ENCODE measurements around the gene LRRC36. TPM values are rescaled to one million over a fixed set of nuclear protein-coding genes. Genes with fewer than 3 reads are reported as not detected.

LRRC36 gene
- total and polyA plus RNA-seq, 2 donors from 2014 or later = 2.6 to 3.1 TPM

GRCh38 chr16:67415872-67416793, 89.5 kb downstream of the LRRC36 start, which contains the start of gene ZDHHC1:
Gene ZDHHC1 (minus strand): TSS chr16:67416477. CDS start chr16:67407775, 8,702 bp downstream.
- peak; percentile 84 to 91 (median 87) for DNase-seq

GRCh38 chr16:67417333-67418061, 90.9 kb downstream of the LRRC36 start:
- Histone ChIP-seq H3K9ac (ENCODE audit: low read length in 3 of 3) (no peak overlapping the region), H3K36me3 (ENCODE audit: control insufficient read depth in 2 of 3, insufficient read depth in 3 of 3, low read length in 3 of 3) (no peaks in the 10 kb centered on the region), H3K4me1 (ENCODE audit: control insufficient read depth in 2 of 3, insufficient read depth in 2 of 3, low read depth in 1 of 3, low read length in 3 of 3) (peaks cover 0 to 8% (median 6%) of the 10 kb centered on the region in 3 donors), H3K4me3 (ENCODE audit: low read length in 3 of 3) (no peak overlapping the region), H3K27me3 (ENCODE audit: control insufficient read depth, insufficient read depth, low read length) (no peaks in the 10 kb centered on the region), H3K9me3 (ENCODE audit: control insufficient read depth in 2 of 3, insufficient read depth in 1 of 3, low read length in 3 of 3) (no peaks in the 10 kb centered on the region), H3K27ac (ENCODE audit: low read depth in 2 of 2, low read length in 2 of 2) (no peak overlapping the region)
- intact Hi-C loops (cut with DNase I) = no loop called here
- DNase-seq (no peak), FAIRE-seq (no peak)
- TF ChIP-seq, protein P1, sequence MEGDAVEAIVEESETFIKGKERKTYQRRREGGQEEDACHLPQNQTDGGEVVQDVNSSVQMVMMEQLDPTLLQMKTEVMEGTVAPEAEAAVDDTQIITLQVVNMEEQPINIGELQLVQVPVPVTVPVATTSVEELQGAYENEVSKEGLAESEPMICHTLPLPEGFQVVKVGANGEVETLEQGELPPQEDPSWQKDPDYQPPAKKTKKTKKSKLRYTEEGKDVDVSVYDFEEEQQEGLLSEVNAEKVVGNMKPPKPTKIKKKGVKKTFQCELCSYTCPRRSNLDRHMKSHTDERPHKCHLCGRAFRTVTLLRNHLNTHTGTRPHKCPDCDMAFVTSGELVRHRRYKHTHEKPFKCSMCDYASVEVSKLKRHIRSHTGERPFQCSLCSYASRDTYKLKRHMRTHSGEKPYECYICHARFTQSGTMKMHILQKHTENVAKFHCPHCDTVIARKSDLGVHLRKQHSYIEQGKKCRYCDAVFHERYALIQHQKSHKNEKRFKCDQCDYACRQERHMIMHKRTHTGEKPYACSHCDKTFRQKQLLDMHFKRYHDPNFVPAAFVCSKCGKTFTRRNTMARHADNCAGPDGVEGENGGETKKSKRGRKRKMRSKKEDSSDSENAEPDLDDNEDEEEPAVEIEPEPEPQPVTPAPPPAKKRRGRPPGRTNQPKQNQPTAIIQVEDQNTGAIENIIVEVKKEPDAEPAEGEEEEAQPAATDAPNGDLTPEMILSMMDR (IDR thresholded peaks at IDR 0.05; ENCODE audit: borderline replicate concordance, extremely low read depth, insufficient read depth) = no peak

More at GRCh38 chr16:67415872-67416793, 89.5 kb downstream of the LRRC36 start, which contains the start of gene ZDHHC1:
- H3K27me3 ChIP-seq (ENCODE audit: control insufficient read depth, insufficient read depth, low read length) = no peaks in the 10 kb centered on the region
- peak within 1 kb of the TSS; percentile 91 to 92 for H3K27ac ChIP-seq (ENCODE audit: low read depth in 2 of 2, low read length in 2 of 2)
- H3K4me3 ChIP-seq (ENCODE audit: low read length in 3 of 3) = peak within 1 kb of the TSS; percentile 68 to 80 (median 78)
- no peaks in the 10 kb centered on the region for H3K36me3 ChIP-seq (ENCODE audit: control insufficient read depth in 2 of 3, insufficient read depth in 3 of 3, low read length in 3 of 3)
- H3K4me1 ChIP-seq (ENCODE audit: control insufficient read depth in 2 of 3, insufficient read depth in 2 of 3, low read depth in 1 of 3, low read length in 3 of 3) = peaks cover 0 to 8% (median 6%) of the 10 kb centered on the region in 3 donors
- intact Hi-C loops (cut with DNase I) = no loop called here
- TF ChIP-seq, protein P1 (IDR thresholded peaks at IDR 0.05; ENCODE audit: borderline replicate concordance, extremely low read depth, insufficient read depth) = peak; percentile 70
- no peak for FAIRE-seq
- H3K9ac ChIP-seq (ENCODE audit: low read length in 3 of 3) = peak within 1 kb of the TSS; percentile 41 to 84 (median 49)
- H3K9me3 ChIP-seq (ENCODE audit: control insufficient read depth in 2 of 3, insufficient read depth in 1 of 3, low read length in 3 of 3) = no peaks in the 10 kb centered on the region

GRCh38 chr16:67419502-67419901, 92.9 kb downstream of the LRRC36 start:
- TF ChIP-seq, protein P1 (IDR thresholded peaks at IDR 0.05; ENCODE audit: borderline replicate concordance, extremely low read depth, insufficient read depth) = no peak
- Histone ChIP-seq H3K27ac (ENCODE audit: low read depth in 2 of 2, low read length in 2 of 2) (no peak overlapping the region), H3K9me3 (ENCODE audit: control insufficient read depth in 2 of 3, insufficient read depth in 1 of 3, low read length in 3 of 3) (no peaks in the 10 kb centered on the region), H3K4me3 (ENCODE audit: low read length in 3 of 3) (no peak overlapping the region), H3K4me1 (ENCODE audit: control insufficient read depth in 2 of 3, insufficient read depth in 2 of 3, low read depth in 1 of 3, low read length in 3 of 3) (peaks cover 0 to 2% (median 2%) of the 10 kb centered on the region in 3 donors), H3K9ac (ENCODE audit: low read length in 3 of 3) (no peak overlapping the region), H3K36me3 (ENCODE audit: control insufficient read depth in 2 of 3, insufficient read depth in 3 of 3, low read length in 3 of 3) (no peaks in the 10 kb centered on the region), H3K27me3 (ENCODE audit: control insufficient read depth, insufficient read depth, low read length) (no peaks in the 10 kb centered on the region)
- intact Hi-C loops (cut with DNase I) = no loop called here
- FAIRE-seq (no peak), DNase-seq (no peak)

Measured in kidney (tissue), 14 donors.